ENCODE results near the gene COPS7B. TPM values are rescaled to one million over a fixed set of nuclear protein-coding genes. Genes with fewer than 3 reads are reported as not detected.

The COPS7B gene
- total RNA-seq: 23.3 and 28.5 TPM in 2 replicates

GRCh38 chr2:231786177-231786916 lies at the start of gene COPS7B:
Gene COPS7B, plus strand, starts transcription at chr2:231786445. Its CDS starts 2,126 bp downstream, at chr2:231788571.

DNA sequence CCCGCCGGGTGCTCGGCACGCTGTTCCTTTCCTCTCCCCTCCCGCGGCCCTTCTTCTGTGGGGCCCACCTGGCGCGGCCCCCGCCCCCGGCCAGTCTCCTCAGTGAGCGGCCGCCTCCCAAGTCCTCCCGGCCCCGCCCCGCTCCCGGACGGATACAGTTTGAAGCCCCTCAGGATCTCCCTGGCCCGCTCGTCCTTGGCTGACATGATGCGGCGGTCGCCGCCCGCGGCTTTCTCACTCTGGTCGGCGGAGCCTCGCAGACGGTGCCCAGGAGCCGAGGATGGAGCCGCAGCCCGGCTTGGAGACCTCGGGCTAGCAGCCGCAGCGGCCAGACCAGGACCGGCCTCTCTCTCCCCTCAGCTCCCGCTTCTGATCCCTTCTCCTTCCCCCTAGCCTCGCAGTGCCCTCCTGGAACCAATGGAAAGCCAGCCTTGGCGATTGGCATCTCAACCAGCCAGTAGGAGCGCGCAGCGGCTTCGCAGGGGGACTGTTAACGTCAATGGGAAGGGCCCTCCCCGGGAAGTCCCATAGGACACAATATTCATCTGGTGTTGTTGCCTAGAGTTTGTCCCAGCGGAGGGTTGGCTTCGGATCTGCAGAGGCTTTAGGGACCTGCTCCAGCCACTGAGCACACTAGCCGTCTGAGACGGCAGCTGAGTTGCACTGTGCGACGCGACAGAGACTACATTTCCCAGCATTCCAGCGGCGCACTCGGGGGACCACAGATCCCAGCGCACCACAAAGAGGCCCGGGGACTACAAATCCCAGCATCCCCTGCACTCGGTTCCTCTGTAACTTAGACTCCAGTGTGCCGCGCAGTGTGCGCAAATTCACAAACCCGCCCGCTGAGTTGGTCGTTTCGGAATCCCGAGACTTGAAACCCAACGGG lies 5.1 kb upstream of the COPS7B start, which contains the start of gene PDE6D:
Gene PDE6D, minus strand, starts transcription at position 374 of the 889 bp plus-strand sequence. Its CDS starts 168 bp downstream, at position 206.

Other genes starting within 250 kb of the COPS7B start
- gene TEX44, start 193.6 kb upstream of the COPS7B start, total RNA-seq: not detected in 2 replicates
- 409 and 710 TPM in 2 replicates for gene PTMA, start 77.9 kb upstream of the COPS7B start, total RNA-seq
- gene PDE6D, start 5.2 kb upstream of the COPS7B start, total RNA-seq: 23.2 and 31.0 TPM in 2 replicates
- 0.76 TPM in 1 of 2 replicates, not detected in the other for gene NPPC, start 140.0 kb downstream of the COPS7B start, total RNA-seq
- 21.8 and 29.0 TPM in 2 replicates for gene DIS3L2, start 175.3 kb downstream of the COPS7B start, total RNA-seq

All from mesangial cell (primary cell).